ENCODE data around the gene KHDC4.

GRCh38 chr1:155947292-155947691, 13.1 kb upstream of the KHDC4 start:
- no peak for TF ChIP-seq CTCF (IDR thresholded peaks at IDR 0.05)
- TF ChIP-seq POLR2A (IDR thresholded peaks at IDR 0.05), result no peak

All from tibial nerve (tissue), 3 donors.